OCI-LY3 (cell line): Measurements from ENCODE around the gene IQSEC1.
A peak's percentile ranks its signal among the peaks of the same experiment; 100 is the strongest.

Experiments
- H2AFZ ChIP-seq: fragments of 200-600, 300-600 bp; shearing (Covaris generic); 2 replicates; pipeline ENCODE4 v1.6.0; 2014; ENCODE audit warnings: antibody characterized with exemption, low read depth, low read length
- H3K27ac ChIP-seq: fragments of 200-600, 300-600 bp; sonication (generic); 2 replicates; pipeline ENCODE4 v1.5.1; 2014; ENCODE audit warnings: mild to moderate bottlenecking, low read length, moderate library complexity, mixed read lengths
- H3K27me3 ChIP-seq: fragments of 200-600, 300-600 bp; sonication (generic); 2 replicates; pipeline ENCODE4 v1.6.1; 2014; ENCODE audit warnings: low read depth, low read length, mixed read lengths
- H3K36me3 ChIP-seq: fragments of 200-600, 300-600 bp; sonication (generic); replicated peaks from 2 replicates; pipeline ENCODE3; 2014; ENCODE audit warnings: low read depth, low read length, mixed read lengths
- H3K4me1 ChIP-seq: fragments of 300-600, 200-600 bp; sonication (generic); 2 replicates; pipeline ENCODE4 v1.6.1; 2014; ENCODE audit warnings: low read length, mixed read lengths
- H3K4me2 ChIP-seq: fragments of 200-600, 300-600 bp; sonication (generic); 2 replicates; pipeline ENCODE4 v1.6.1; 2014; ENCODE audit warnings: low read length, mixed read lengths
- H3K4me3 ChIP-seq: fragments of 300-600, 200-600 bp; sonication (generic); 2 replicates; pipeline ENCODE4 v1.5.1; 2014; ENCODE audit warnings: antibody characterized with exemption, mild to moderate bottlenecking, low read length, moderate library complexity
- H3K79me2 ChIP-seq: fragments of 300-600, 200-600 bp; shearing (Covaris generic); 2 replicates; pipeline ENCODE4 v1.6.1; 2014; ENCODE audit warnings: mild to moderate bottlenecking, low read length, mixed read lengths
- H3K9ac ChIP-seq: fragments of 300-600, 200-600 bp; shearing (Covaris generic); 2 replicates; pipeline ENCODE4 v1.6.0; 2014; ENCODE audit warnings: mild to moderate bottlenecking, low read length, moderate library complexity
- H3K9me3 ChIP-seq: fragments of 200-600, 300-600 bp; shearing (Covaris generic); 2 replicates; pipeline ENCODE4 v1.6.1; 2014; ENCODE audit warnings: low read length, mixed read lengths; ENCODE audit not compliant: insufficient read depth
- H4K20me1 ChIP-seq: fragments of 200-600, 300-600 bp; sonication (generic); 2 replicates; pipeline ENCODE4 v1.6.1; 2016; ENCODE audit warnings: low read length, mixed read lengths; ENCODE audit not compliant: insufficient read depth
- CTCF ChIP-seq: fragments of 200-600, 300-600 bp; sonication (generic); IDR thresholded peaks from 2 replicates; pipeline ENCODE4 v1.5.1; 2014; ENCODE audit warnings: antibody characterized with exemption, low read length, low read depth
- EZH2phosphoT487 ChIP-seq: fragments of 200-600 bp; shearing (Covaris generic); IDR thresholded peaks from 2 replicates; pipeline ENCODE4 v1.6.1; 2018; ENCODE audit warnings: antibody characterized with exemption, mixed run types, low read depth

The IQSEC1 gene

DNA sequence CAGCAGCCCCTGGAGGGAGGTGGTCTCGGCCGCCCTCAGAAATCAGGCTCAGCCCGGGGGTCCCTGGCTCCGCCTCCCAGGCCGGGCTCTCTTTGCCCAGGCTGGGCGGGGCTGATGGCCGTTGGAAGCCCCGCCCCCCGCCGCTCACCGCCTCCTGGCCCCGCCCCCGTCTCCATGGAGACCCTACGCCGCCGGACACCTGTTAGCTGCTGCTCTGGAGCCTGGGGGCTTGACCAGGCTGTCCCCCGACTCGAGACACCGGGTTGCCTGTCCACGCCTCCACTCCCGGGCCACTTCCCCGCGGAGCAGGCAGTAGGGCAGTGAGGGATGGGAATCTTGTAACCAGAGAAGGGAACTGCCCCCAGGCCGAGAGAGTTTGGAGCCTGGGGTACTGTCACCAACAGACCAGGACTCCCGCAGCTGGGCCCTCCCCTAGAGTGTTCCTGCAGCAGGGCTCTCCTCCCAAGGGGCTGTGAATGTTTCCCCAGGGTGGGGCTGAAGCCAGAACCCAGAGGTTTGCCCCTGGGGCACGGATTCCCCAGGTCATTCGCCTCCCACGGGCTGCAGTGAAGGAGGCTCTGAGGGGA is 204.1 kb downstream of the IQSEC1 start:
- Histone ChIP-seq H3K9ac (no peak overlapping the region), H3K27ac (no peak overlapping the region), H3K79me2 (no peaks in the 10 kb centered on the region), H3K36me3 (no peaks in the 10 kb centered on the region), H3K4me1 (peaks cover 26% of the 10 kb centered on the region), H3K9me3 (peaks cover 9% of the 10 kb centered on the region; the same call in 1 of the 2 replicates), H3K4me2 (peak overlapping the region; percentile 59), H3K27me3 (peaks cover 25% of the 10 kb centered on the region), H3K4me3 (no peak overlapping the region), H4K20me1 (no peaks in the 10 kb centered on the region), H2AFZ (no peak overlapping the region)
- no peak for TF ChIP-seq EZH2phosphoT487
- no peak for TF ChIP-seq CTCF

DNA sequence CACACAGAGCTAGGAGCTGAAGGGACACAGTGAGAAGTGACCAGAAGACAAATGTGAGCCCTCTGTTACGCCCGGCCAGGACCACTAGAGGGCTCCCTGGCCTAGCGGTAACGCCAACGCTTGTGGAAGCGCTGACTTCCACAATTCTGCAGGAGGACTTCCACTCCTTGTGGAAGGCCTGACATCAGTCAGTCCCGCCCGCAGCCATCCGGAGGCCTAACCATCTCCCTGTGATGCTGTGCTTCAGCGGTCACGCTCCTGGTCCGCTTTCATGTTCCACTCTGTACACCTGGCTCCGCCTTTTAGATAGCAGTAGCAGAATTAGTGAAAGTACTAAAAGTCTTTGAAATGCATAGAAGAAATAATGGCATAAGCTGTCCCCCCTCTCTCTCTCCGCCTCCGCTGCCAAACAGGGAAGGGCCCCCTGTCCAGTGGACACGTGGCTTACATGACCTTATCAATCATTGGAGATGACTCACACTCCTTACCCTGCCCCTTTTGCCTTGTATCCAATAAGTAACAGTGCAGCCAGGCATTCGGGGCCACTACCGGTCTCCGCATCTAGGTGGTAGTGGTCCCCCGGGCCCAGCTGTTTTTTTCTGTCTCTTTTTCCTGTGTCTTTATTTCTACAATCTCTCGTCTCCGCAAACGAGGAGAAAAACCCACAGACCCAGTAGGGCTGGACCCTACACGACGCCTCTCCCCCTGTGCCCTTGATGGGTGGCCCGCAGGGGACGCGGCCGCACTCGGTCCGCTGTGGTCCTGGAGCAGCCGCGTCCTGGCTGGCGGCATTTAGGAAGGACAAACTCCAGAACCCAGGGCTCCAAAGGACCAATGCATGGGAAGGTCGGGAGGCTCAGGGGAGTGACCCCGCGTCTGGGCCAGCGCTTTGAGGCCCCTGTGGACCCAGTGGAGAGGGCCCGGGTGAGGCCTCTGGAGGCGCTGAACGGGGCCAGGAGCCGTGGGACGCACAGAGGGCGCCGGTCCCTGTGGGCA is 204.9 kb downstream of the IQSEC1 start:
- Histone ChIP-seq H4K20me1 (no peaks in the 10 kb centered on the region), H3K4me3 (peak overlapping the region; percentile 55), H3K4me1 (peaks cover 26% of the 10 kb centered on the region), H3K9me3 (peaks cover 9% of the 10 kb centered on the region; the same call in 1 of the 2 replicates), H3K27me3 (peaks cover 25% of the 10 kb centered on the region), H2AFZ (no peak overlapping the region), H3K9ac (no peak overlapping the region), H3K79me2 (no peaks in the 10 kb centered on the region), H3K27ac (no peak overlapping the region), H3K36me3 (no peaks in the 10 kb centered on the region), H3K4me2 (peak overlapping the region; percentile 59)
- TF ChIP-seq EZH2phosphoT487 (no peak), CTCF (peak; percentile 91)

GRCh38 chr3:12866836-12867235 is 206.4 kb downstream of the IQSEC1 start:
- TF ChIP-seq CTCF: no peak
- TF ChIP-seq EZH2phosphoT487: no peak
- Histone ChIP-seq H3K79me2 (no peaks in the 10 kb centered on the region), H3K27ac (no peak overlapping the region), H3K36me3 (no peaks in the 10 kb centered on the region), H4K20me1 (no peaks in the 10 kb centered on the region), H3K27me3 (peaks cover 25% of the 10 kb centered on the region), H3K9me3 (peaks cover 9% of the 10 kb centered on the region; the same call in 1 of the 2 replicates), H3K4me2 (no peak overlapping the region), H3K4me3 (no peak overlapping the region), H3K4me1 (peaks cover 26% of the 10 kb centered on the region), H2AFZ (no peak overlapping the region), H3K9ac (no peak overlapping the region)

GRCh38 chr3:12865271-12865670 is 208.0 kb downstream of the IQSEC1 start:
- H3K9me3 ChIP-seq: peaks cover 9% of the 10 kb centered on the region; the same call in 1 of the 2 replicates
- peaks cover 13% of the 10 kb centered on the region for H3K4me1 ChIP-seq
- H3K79me2 ChIP-seq: no peaks in the 10 kb centered on the region
- no peaks in the 10 kb centered on the region for H3K36me3 ChIP-seq
- H3K4me3 ChIP-seq: no peak overlapping the region
- no peak overlapping the region for H3K4me2 ChIP-seq
- H3K9ac ChIP-seq: no peak overlapping the region
- H3K27ac ChIP-seq: no peak overlapping the region
- no peak overlapping the region for H2AFZ ChIP-seq
- no peak for TF ChIP-seq EZH2phosphoT487
- TF ChIP-seq CTCF: no peak
- H4K20me1 ChIP-seq: no peaks in the 10 kb centered on the region
- H3K27me3 ChIP-seq: peaks cover 25% of the 10 kb centered on the region
